ENCODE measurements around the gene TFAM.

The TFAM gene

GRCh38 chr10:58384999-58385783 is at the start of gene TFAM:
TFAM (plus strand) TSS chr10:58385410; CDS start chr10:58385548, 138 bp downstream.
- DNase-seq = peak; percentile 47

- no peak for DNase-seq
Observed at GRCh38 chr10:58336242-58336641, 49.0 kb upstream of the TFAM start.

DNA sequence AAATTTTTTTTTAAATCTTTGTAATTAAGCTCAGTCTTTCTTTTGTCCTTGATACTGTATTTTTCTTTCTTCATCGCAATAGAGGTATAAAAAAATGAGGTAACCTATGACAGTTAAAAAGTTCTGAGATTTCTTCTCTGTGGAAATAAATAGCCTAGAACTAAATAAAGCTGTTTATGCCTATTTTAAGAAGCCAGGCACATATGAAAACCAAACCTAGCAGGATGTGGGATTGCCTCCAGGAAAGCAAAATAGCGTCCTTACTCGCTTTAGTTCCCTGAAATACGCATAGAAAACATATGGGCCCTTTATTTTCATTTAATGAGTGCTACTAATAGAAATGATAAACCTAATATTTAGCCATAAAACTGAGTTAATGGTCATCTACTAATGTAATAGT is 43.8 kb upstream of the TFAM start:
- DNase-seq = no peak

DNA sequence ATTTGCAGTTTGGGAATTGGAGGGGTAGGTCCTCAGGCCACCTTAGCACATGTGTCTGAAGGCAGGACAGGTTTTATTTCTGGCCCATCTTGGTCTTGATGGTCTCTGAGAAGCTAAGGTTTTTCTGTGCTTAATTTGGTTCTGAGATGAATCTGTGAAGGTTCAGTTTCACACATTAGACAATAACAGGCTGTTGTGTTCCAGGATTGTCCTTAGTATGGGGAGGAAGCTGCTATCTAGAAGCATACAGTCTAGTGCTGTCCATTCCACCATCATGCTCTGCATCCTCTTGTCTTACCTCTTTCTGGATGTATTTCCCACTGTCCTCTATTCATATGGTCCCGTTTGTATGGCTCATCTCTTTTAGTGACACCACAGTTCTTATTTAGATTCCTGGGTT is 43.3 kb upstream of the TFAM start:
- no peak for DNase-seq

DNA sequence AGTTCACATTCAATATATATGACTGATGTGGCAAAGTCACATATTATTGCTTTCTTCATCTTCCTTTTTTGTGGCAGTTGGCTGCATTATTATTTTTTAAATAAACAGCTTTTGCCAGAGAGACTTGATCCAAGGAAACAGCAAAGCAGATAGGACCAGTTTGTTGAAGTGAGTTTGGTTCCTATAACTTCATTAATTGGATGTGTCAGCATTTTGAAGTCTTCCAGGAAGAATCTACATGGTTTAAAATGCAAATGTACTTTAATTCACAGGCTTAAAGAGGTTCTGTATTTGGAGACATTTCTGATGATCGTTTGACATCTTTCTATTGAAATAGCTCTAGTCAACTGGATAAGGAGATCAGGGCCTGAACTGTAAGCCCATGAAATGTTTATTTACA is 37.2 kb upstream of the TFAM start:
- DNase-seq = no peak

DNA sequence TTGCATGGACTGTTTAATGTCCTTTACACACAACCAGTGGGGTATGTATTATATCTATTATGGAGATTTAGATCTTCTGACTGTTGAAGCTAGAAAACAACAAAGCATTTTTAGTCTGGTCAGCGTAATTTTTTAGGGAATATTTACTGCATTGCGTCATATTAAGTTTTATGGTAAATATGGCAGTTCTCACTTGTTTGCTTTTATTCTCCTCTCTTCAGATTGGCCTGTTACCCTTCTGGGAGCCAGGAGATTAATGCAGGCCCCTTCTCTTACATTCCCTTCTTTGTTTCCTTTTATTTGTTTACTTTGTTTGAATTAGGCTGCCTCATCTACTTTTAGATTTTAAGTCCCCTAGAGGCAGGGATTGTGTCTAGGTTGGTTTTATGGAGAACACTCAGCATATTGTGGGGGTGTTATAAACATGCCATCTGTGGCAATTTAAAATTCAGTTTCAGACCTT is 36.6 kb upstream of the TFAM start:
- DNase-seq = no peak

DNA sequence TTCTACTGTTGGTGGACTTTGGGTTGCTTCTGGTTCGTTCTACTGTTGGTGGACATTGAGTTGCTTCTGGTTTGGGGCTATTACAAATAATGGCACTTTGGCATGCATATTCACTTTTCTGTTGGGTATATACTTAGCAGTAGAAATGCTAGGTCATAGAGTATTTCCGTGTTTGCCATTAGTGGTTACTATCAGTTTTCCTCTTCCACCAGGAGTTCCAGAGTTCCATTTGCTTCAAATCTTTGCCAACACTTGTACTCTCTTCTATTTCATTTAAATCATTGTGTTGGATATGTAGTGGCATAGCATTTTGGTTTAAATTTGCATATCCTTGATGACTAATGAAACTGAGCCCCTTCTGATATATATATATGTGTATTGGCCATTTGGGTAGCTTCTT is 35.2 kb upstream of the TFAM start:
- DNase-seq = no peak

DNA sequence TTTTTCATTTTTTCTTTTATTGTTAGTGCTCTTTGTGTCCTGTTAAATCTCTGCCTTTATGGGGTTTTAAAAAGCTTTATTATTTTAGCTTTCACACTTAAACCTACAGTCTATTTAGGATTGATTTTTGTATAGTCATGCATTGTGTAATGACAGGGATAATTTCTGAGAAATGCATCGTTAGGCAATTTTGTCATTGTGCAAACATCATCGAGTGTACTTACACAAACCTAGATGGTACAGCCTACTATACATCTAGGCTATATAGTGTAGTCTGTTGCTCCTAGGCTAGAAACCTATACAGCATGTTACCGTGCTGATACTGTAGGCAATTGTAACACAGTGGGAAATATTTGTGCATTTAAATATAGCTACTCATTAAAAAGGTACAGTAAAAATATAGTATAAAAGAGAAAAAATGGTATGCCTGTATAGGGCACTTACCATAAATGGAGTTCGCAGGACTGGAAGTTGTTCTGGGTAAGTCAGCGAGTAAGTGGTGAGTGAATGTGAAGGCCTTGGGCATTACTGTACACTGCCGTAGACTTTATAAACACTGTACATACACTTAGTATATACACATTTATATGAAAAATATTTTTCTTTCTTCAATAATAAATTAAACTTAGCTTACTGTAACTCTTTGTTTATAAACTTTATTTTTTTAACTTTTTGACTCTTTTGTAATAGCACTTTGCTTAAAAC is 34.4 kb upstream of the TFAM start:
- no peak for DNase-seq

GRCh38 chr10:58351616-58352578 is 33.3 kb upstream of the TFAM start:
- DNase-seq = no peak

- DNase-seq = no peak
Observed at GRCh38 chr10:58352956-58353610, 32.1 kb upstream of the TFAM start.

DNA sequence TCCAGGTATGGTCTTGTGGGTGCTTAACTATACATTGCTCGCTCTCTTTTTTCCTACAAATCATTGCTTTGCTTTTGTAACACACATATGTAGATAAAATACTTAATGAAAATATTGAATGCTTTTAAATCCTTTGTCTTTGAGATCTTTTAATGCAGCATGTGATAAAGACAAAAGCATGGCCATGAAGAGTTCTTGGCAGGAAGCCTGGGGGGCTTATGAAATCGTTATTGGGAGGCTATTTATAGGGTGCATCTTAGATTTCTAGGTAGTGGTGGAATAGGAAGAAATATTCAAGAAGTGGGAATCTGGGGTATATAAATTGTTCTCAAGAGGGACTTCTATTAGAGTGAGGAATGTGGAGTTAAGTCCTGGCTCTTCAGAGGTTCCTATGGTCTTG is 28.5 kb upstream of the TFAM start:
- no peak for DNase-seq

GRCh38 chr10:58358314-58358933 is 26.8 kb upstream of the TFAM start:
- DNase-seq = no peak

DNA sequence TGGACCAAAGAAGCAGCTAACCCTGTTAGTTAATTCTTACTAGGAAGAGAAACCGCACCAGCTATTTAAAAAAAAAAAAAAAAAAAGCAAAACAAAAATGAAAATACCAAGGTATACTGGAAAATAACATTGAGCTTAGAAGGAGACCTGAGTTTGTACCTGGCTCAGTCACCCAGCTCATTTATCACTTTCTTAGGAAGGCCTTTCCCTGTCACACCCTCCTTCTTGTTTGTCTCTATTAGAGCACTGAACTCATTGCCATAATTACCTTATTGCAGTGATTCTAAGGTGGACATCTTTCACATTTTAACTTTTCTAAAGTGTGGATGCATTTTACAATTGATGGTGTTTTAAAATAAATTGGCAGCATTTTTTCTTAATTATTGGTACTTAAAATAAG is 26.3 kb upstream of the TFAM start:
- DNase-seq = no peak

GRCh38 chr10:58359541-58359940 is 25.7 kb upstream of the TFAM start:
- no peak for DNase-seq

DNA sequence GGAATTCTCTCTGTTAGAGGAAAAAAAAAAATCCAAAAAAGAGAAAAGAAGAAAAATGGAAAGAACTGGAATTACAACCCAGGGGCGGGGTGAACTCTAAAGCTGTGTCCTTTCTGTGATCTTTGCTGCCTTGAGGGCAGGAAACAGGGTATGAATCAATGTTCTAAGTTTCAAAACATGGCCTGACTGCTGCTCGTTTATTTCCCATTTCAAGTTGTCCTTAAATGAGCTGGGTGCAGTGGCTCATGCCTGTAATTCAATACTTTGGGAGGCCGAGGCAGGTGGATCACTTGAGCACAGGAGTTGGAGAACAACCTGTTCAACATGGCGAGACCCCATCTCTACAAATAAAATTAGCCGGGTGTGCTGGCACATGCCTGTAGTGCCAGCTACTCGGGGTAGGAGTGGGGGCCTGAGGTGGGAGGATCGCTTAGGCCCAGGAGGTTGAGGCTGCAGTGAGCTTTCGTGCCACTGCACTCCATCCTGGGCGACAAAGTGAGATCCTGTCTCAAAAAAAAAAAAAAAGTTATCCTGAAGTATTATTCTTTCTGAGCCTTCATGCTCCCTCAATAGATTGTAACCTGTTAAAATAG is 24.7 kb upstream of the TFAM start:
- no peak for DNase-seq

DNA sequence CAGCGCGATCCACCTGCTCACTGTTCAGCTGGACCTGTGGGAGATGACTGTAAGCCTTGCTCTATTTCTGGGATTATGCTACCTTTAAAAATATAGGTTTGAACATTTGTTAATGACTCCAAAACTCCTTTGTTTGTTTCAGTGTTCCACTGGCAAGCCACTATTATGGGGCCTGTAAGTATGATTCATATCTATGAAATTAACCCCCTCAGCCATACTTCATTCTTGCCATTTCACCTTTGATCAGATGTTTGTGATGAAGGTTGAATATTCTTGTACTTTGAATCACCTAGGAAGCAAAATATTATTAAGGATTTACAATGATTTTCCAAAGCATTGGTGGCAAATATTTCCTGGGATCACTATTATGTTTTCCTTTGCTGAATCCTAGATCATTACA is 23.9 kb upstream of the TFAM start:
- no peak for DNase-seq

GRCh38 chr10:58362027-58362789 is 23.0 kb upstream of the TFAM start:
- DNase-seq = no peak

DNA sequence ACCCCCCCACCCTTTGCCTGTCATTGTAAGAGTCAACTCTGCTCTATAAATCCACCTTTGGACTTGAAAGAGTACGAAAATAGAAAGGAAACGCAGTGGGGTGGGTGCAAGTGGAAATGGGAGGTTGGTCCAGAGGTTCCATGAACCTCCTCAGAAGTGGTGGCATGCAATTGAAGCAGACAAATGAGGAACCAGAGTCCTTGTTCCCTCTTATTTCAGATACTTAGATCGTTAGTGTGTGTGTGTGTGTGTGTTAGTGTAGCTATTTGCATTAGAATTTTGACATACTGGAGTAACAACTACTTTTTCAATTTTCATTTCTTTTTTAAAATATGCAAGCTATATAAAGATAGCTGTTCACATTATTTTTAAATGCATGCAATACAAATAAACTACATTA is 18.1 kb upstream of the TFAM start:
- DNase-seq = no peak

GRCh38 chr10:58371473-58371872 is 13.7 kb upstream of the TFAM start:
- DNase-seq = no peak

GRCh38 chr10:58372607-58373441 is 12.4 kb upstream of the TFAM start:
- DNase-seq = no peak
